Mammary microvascular endothelial cell (primary cell): ENCODE data around the gene TMEM69. TPM values are rescaled to one million over a fixed set of nuclear protein-coding genes. Genes with fewer than 3 reads are reported as not detected.

Experiments used
- total RNA-seq: library from RNA; depleted of rRNA; stranded (reverse); fragments of >200 nt; gene quantifications from 2 replicates; pipeline ENCODE4 v1.2.3, GENCODE V29; 2015

TMEM69 gene, protein sequence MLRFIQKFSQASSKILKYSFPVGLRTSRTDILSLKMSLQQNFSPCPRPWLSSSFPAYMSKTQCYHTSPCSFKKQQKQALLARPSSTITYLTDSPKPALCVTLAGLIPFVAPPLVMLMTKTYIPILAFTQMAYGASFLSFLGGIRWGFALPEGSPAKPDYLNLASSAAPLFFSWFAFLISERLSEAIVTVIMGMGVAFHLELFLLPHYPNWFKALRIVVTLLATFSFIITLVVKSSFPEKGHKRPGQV
- total RNA-seq = 40.4 and 62.2 TPM in 2 replicates

DNA sequence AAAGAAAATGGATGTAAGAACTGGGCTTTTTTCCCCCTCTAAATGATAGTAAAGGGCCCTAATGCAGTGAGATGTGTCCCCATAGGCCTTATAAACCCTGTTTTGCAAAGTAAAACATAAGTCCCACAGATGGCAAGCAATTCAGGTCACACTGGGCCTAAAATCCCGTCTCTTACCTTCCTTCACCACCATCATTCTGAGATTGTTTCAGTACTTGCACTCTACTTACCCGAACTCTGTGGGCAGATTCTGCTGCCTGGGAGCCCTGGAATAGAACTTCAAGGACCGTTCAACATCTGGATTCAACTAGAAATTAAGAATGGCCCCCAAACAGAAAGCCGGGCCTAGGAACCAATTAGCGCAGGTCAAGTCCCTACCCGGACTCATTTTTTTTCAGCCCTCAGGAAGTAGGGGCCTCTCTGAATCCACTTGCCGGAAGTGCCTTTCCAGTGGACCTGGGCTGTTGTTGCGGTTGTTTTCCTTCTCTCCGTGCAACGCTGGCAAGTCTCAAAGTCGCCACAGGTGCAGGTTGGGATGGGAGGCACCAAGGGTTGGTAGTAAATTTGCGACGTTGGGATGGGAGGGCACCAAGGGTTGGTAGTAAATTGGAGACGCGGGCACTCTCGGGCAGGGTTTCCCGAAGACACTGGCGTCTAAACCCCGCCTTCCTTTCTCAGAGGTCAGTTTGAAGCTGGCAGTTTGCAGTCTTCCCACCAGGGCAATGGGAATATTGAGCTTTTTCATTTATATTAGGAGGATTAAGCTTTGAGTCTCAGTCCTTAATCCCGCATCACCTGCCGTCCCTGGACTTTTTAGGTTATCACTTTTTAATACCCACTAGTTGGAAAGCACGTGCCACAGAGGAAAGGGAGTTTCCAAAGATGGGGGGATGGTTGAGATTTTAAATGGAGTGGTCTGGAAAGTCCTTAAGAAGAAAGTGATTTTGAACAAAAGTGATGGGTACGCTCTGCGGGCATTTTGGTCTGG lies at the start of gene TMEM69:
Gene TMEM69, plus strand, starts transcription at position 428 of the 987 bp plus-strand sequence. CDS start 2,888 bp downstream, outside the sequence.

DNA sequence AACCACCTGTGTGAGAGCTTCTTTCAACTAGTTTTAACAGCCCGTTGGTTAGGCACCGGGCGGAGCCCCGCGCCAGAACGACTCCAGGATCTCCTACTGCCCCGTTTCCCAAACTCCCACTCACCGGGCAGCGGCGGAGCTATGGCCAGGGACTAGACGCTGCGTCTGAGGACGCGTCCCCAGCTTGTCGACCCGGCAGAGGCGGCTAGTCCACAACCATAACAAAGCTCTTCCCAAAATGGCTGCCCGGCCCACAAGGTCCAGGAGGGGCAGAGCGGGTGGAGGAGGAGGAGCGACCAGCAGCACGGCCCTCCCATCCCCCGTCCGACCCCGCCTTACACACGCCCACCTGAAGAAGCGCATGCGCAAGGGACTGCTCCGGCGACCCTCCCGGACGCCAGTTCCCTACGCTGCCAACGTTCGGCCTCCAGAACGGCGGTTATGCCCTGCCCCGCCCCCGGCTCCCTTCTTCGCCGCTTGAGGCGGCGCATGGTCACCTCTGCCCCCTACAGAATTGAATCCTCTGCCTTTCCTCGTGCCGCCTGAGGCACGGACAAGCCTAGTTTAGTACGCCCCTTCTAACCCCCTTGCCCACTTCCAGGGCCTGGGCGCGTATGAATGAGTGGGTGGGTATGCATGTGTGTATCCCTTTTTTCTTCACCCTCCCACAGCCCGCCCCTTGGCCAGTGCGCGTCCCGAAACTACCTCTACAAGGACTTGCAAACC lies 1.5 kb upstream of the TMEM69 start, which contains the start of gene GPBP1L1:
Gene GPBP1L1, minus strand, starts transcription at position 246 of the 726 bp plus-strand sequence. CDS start 27,446 bp downstream, outside the sequence.

Other genes starting within 250 kb of the TMEM69 start
- 2.6 and 2.8 TPM in 2 replicates for gene TESK2, start 197.0 kb upstream of the TMEM69 start, total RNA-seq
- gene CCDC163, start 188.1 kb upstream of the TMEM69 start, total RNA-seq = 2.0 and 2.1 TPM in 2 replicates
- gene MMACHC, start 187.9 kb upstream of the TMEM69 start, total RNA-seq = 4.0 and 4.6 TPM in 2 replicates
- gene PRDX1, start 166.3 kb upstream of the TMEM69 start, total RNA-seq = 826 and 830 TPM in 2 replicates
- gene AKR1A1, start 137.4 kb upstream of the TMEM69 start, total RNA-seq = 106 and 117 TPM in 2 replicates
- gene NASP, start 104.1 kb upstream of the TMEM69 start, total RNA-seq = 71.8 and 90.8 TPM in 2 replicates
- gene CCDC17, start 64.1 kb upstream of the TMEM69 start, total RNA-seq = 0.07 and 0.10 TPM in 2 replicates
- gene GPBP1L1, start 1.6 kb upstream of the TMEM69 start, total RNA-seq = 59.8 and 65.2 TPM in 2 replicates
- 3.8 and 4.3 TPM in 2 replicates for gene IPP, start 62.5 kb downstream of the TMEM69 start, total RNA-seq
- 24.4 and 28.4 TPM in 2 replicates for gene MAST2, start 115.4 kb downstream of the TMEM69 start, total RNA-seq